HG03064 (cell line): ENCODE measurements around the gene ATP5MC2.
"Not testable (repeated sequence)": the region's sequence is repeated elsewhere in the genome, so short reads cannot be mapped to it uniquely, and the experiment has no call there.

ENCODE experiments used
- ATAC-seq: cut with Tn5 transposase; IDR thresholded peaks from one replicate; pipeline ENCODE4 v1.9.1; 2021; ENCODE audit warnings: low read depth; ENCODE audit not compliant: unreplicated experiment

The ATP5MC2 gene

GRCh38 chr12:53653595-53653994 lies 22.3 kb downstream of the ATP5MC2 start:
- ATAC-seq = no peak

GRCh38 chr12:53652366-53652765 lies 23.5 kb downstream of the ATP5MC2 start:
- ATAC-seq = no peak

- no peak for ATAC-seq
Measured at GRCh38 chr12:53651737-53652136, 24.1 kb downstream of the ATP5MC2 start.

GRCh38 chr12:53646300-53646699 lies 29.6 kb downstream of the ATP5MC2 start:
- not testable (repeated sequence) for ATAC-seq

GRCh38 chr12:53645165-53645564 lies 30.7 kb downstream of the ATP5MC2 start:
- no peak for ATAC-seq

GRCh38 chr12:53644133-53644532 lies 31.8 kb downstream of the ATP5MC2 start:
- no peak for ATAC-seq

GRCh38 chr12:53643232-53643979 lies 32.5 kb downstream of the ATP5MC2 start:
- no peak for ATAC-seq

- ATAC-seq = no peak
Measured at GRCh38 chr12:53638057-53638456, 37.8 kb downstream of the ATP5MC2 start.

- no peak for ATAC-seq
Measured at GRCh38 chr12:53636641-53637040, 39.2 kb downstream of the ATP5MC2 start.

- not testable (repeated sequence) for ATAC-seq
Measured at GRCh38 chr12:53635708-53636107, 40.2 kb downstream of the ATP5MC2 start.

- no peak for ATAC-seq
Measured at GRCh38 chr12:53631721-53632120, 44.2 kb downstream of the ATP5MC2 start.

- no peak for ATAC-seq
Measured at GRCh38 chr12:53627919-53628318, 48.0 kb downstream of the ATP5MC2 start.

- peak; percentile 1 for ATAC-seq
Measured at GRCh38 chr12:53626702-53627169, 49.1 kb downstream of the ATP5MC2 start.

GRCh38 chr12:53625946-53626701 lies 49.8 kb downstream of the ATP5MC2 start, which contains the start of gene ATF7:
ATF7 (minus strand) TSS chr12:53626382; CDS start chr12:53601000, 25,382 bp downstream.
- peak; percentile 91 for ATAC-seq

- ATAC-seq = no peak
Measured at GRCh38 chr12:53625373-53625945, 50.4 kb downstream of the ATP5MC2 start.

- no peak for ATAC-seq
Measured at GRCh38 chr12:53624956-53625355, 50.9 kb downstream of the ATP5MC2 start.

GRCh38 chr12:53624458-53624857 lies 51.4 kb downstream of the ATP5MC2 start:
- ATAC-seq = no peak

- no peak for ATAC-seq
Measured at GRCh38 chr12:53623548-53624385, 52.1 kb downstream of the ATP5MC2 start.

- no peak for ATAC-seq
Measured at GRCh38 chr12:53622724-53623123, 53.2 kb downstream of the ATP5MC2 start.

GRCh38 chr12:53618275-53618674 lies 57.6 kb downstream of the ATP5MC2 start:
- no peak for ATAC-seq
